ENCODE measurements around the gene HEMK1. TPM values are rescaled to one million over a fixed set of nuclear protein-coding genes. Genes with fewer than 3 reads are reported as not detected.

Gene HEMK1
- total and polyA plus RNA-seq, 2 of the 4 experiments (the other 2 are of a cell fraction), result 17.2 to 20.8 TPM

- DNase-seq (no peak), ATAC-seq (ENCODE audit: low read depth) (no peak)
- intact Hi-C loops (cut with micrococcal nuclease), result loop anchor here (5.0 kb wide), 1 partner anchor 1105 kb away; the partner anchor contains the start of gene TEX264
- Histone ChIP-seq H4K20me1 (ENCODE audit: insufficient read depth, low read length) (no peaks in the 10 kb centered on the region), H3K56ac (ENCODE audit: extremely low read depth, insufficient read depth, low read length) (peak overlapping the region; percentile 53; the same call in 1 of the 2 replicates), H2BK15ac (ENCODE audit: low read depth, low read length) (peak overlapping the region; percentile 29; the same call in 1 of the 3 replicates), H2AFZ (replicated peaks; ENCODE audit: low read length, poor library complexity) (peak overlapping the region; percentile 98), H4K5ac (ENCODE audit: low read depth, low read length) (peak overlapping the region; percentile 65), H2BK5ac (ENCODE audit: low read depth, low read length, poor library complexity, severe bottlenecking) (no peak overlapping the region), H3K36me3 (ENCODE audit: control insufficient read depth, insufficient read depth, low read length) (no peaks in the 10 kb centered on the region), H2BK20ac (ENCODE audit: low read depth, low read length) (no peak overlapping the region), H4K8ac (ENCODE audit: low read depth in 2 of 2, low read length in 2 of 2) (peak overlapping the region; percentile 59 to 89; a peak in 2 of 4 replicates), H2AK9ac (replicated peaks; ENCODE audit: low read depth, low read length, poor library complexity) (peak overlapping the region; percentile 91), H3K9ac (ENCODE audit: low read depth, low read length) (peak overlapping the region; percentile 75), H3K4me3 (ENCODE audit: insufficient read depth, low read depth, low read length) (peak overlapping the region; percentile 51), H3K27ac (ENCODE audit: insufficient read depth, low read length) (peak overlapping the region; percentile 17), H3K4me2 (ENCODE audit: low read depth, low read length) (peak overlapping the region; percentile 84), H3K18ac (ENCODE audit: low read depth, low read length) (peak overlapping the region; percentile 8; the same call in 1 of the 2 replicates), H3K23ac (ENCODE audit: low read depth, low read length) (peak overlapping the region; percentile 6), H3K9me1 (ENCODE audit: insufficient read depth, low read length) (peaks cover 10% of the 10 kb centered on the region), H3K79me1 (ENCODE audit: low read depth in 1 of 2, low read length in 2 of 2) (peaks cover 18 to 38% of the 10 kb centered on the region in 2 experiments; a peak in 3 of 4 replicates), H2AK5ac (ENCODE audit: low read depth, low read length) (peak overlapping the region; percentile 83), H3K14ac (replicated peaks; ENCODE audit: low read depth, low read length) (peak overlapping the region; percentile 26), H3K9me3 (ENCODE audit: control insufficient read depth, insufficient read depth, low read length) (no peaks in the 10 kb centered on the region), H3K4me1 (ENCODE audit: control insufficient read depth, insufficient read depth, low read length) (peaks cover 5% of the 10 kb centered on the region; the same call in 1 of the 2 replicates), H4K91ac (ENCODE audit: insufficient read depth, low read depth, low read length) (peak overlapping the region; percentile 50), H2BK120ac (ENCODE audit: low read depth, low read length) (0 out of 2 replicates have a peak overlapping the region, but pooled peaks have one; percentile 1), H3K4ac (ENCODE audit: low read depth, low read length) (peak overlapping the region; percentile 61), H3K27me3 (ENCODE audit: control insufficient read depth, insufficient read depth, low read length) (no peaks in the 10 kb centered on the region)
- 0% methylated on average over 1 of the region's 11 CpGs; no CpG with 5 or more reads in 1 of the 2 experiments for WGBS, 2 experiments (ENCODE audit: extremely low coverage in 2 of 2, insufficient read length in 1 of 2)
- ChIA-PET POLR2A (ENCODE audit: unreplicated experiment) (no interaction called here), CTCF (interaction anchor here (3.5 kb wide), 1 partner anchor 49 kb away, joined by 17 read pairs; the partner anchor contains the start of gene MAPKAPK3)
- dilution Hi-C loops (cut with HindIII; ENCODE audit: low sequenced_read_pairs, unreplicated experiment), result no loop called here
- TF ChIP-seq CTCF (conservative IDR thresholded peaks at IDR 0.05; ENCODE audit: low read depth, low read length) (no peak), SMC3 (IDR thresholded peaks at IDR 0.05; ENCODE audit: low read depth, low read length) (no peak), MAFK (IDR thresholded peaks at IDR 0.05; ENCODE audit: low read depth, low read length) (no peak), FOS (IDR thresholded peaks at IDR 0.05; ENCODE audit: low read depth, low read length) (no peak), NFE2L2 (IDR thresholded peaks at IDR 0.05; ENCODE audit: low read depth, low read length) (no peak), MXI1 (IDR thresholded peaks at IDR 0.05; ENCODE audit: borderline replicate concordance, low read depth, low read length) (no peak), CEBPB (IDR thresholded peaks at IDR 0.05; ENCODE audit: low read depth, low read length) (no peak), RAD21 (IDR thresholded peaks at IDR 0.05; ENCODE audit: low read length) (no peak), CHD1 (IDR thresholded peaks at IDR 0.05; ENCODE audit: low read depth, low read length) (no peak), MAZ (IDR thresholded peaks at IDR 0.05; ENCODE audit: borderline replicate concordance, low read depth, low read length) (no peak), RFX5 (IDR thresholded peaks at IDR 0.05; ENCODE audit: low read depth, low read length) (no peak), BHLHE40 (IDR thresholded peaks at IDR 0.05; ENCODE audit: low read depth, low read length) (no peak)
- TF ChIP-seq, protein P1, sequence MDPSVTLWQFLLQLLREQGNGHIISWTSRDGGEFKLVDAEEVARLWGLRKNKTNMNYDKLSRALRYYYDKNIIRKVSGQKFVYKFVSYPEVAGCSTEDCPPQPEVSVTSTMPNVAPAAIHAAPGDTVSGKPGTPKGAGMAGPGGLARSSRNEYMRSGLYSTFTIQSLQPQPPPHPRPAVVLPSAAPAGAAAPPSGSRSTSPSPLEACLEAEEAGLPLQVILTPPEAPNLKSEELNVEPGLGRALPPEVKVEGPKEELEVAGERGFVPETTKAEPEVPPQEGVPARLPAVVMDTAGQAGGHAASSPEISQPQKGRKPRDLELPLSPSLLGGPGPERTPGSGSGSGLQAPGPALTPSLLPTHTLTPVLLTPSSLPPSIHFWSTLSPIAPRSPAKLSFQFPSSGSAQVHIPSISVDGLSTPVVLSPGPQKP (IDR thresholded peaks at IDR 0.05; ENCODE audit: borderline replicate concordance, low read depth, low read length), result no peak
- BruUV-seq (replicated peaks), result no TSS peak
- in situ Hi-C loops (cut with MboI; ENCODE audit: low sequenced_read_pairs), result no loop called here
Measured at GRCh38 chr3:50567011-50567385, 2.3 kb upstream of the HEMK1 start.
